Endothelial cell of umbilical vein (primary cell): ENCODE measurements around the gene NHSL2. TPM values are rescaled to one million over a fixed set of nuclear protein-coding genes. Genes with fewer than 3 reads are reported as not detected.

Experiments
- BruUV-seq: library from RNA; stranded (reverse); fragments of 400-500 nt; replicated peaks from 2 replicates; lab custom pipeline; 2021; lab: Mats Ljungman, UMichigan
- CTCF ChIA-PET: fragments of 300-600, 350-600 bp; sonication (Branson Sonifier 250); formaldehyde crosslinking; loops from one replicate; lab custom pipeline; 2021; ENCODE audit warnings: antibody characterized with exemption, inconsistent platforms; lab: Charles Lee
- POLR2A ChIA-PET: fragments of 300-600, 350-600 bp; sonication (Branson Sonifier 250); formaldehyde crosslinking; loops from one replicate; lab custom pipeline; 2021; ENCODE audit warnings: antibody characterized with exemption, inconsistent platforms; lab: Charles Lee
- DNase-seq: peaks from one replicate; pipeline ENCODE4 v3.0.0-alpha.2; 2011; ENCODE audit warnings: low read depth, low spot score
- FAIRE-seq: peaks from 2 replicates; lab custom pipeline; 2011; peaks lifted over from hg19 to GRCh38; lab: Jason Lieb, UNC
- H2AFZ ChIP-seq: 2 replicates; pipeline ENCODE4 v1.6.0; 2012; ENCODE audit warnings: low read depth, low read length, control low read depth, inconsistent platforms
- H3K27ac ChIP-seq: 2 replicates; pipeline ENCODE4 v1.5.1; 2011; ENCODE audit warnings: low read depth, mild to moderate bottlenecking, control low read depth, low read length, moderate library complexity; ENCODE audit not compliant: insufficient read depth
- H3K27me3 ChIP-seq, 2 experiments: 2 replicates each; pipeline versions ENCODE4 v1.6.0 to v1.6.1; 2011; ENCODE audit warnings: low read length in 2 of 2, mixed read lengths in 1 of 2; ENCODE audit not compliant: control insufficient read depth in 2 of 2, insufficient read depth in 2 of 2
- H3K36me3 ChIP-seq, 2 experiments: 2 replicates in 1 of 2; 3 replicates in 1 of 2; pipeline ENCODE4 v1.5.1; 2011; ENCODE audit warnings: low read length in 2 of 2, mild to moderate bottlenecking in 1 of 2, moderate library complexity in 1 of 2; ENCODE audit not compliant: control insufficient read depth in 2 of 2, insufficient read depth in 2 of 2; ENCODE audit errors: extremely low read depth in 1 of 2
- H3K4me1 ChIP-seq: 3 replicates; pipeline ENCODE4 v1.5.1; 2011; ENCODE audit warnings: mild to moderate bottlenecking, low read length; ENCODE audit not compliant: control insufficient read depth, insufficient read depth; ENCODE audit errors: extremely low read depth
- H3K4me2 ChIP-seq: 2 replicates; pipeline ENCODE4 v1.6.1; 2011; ENCODE audit warnings: low read length, control low read depth, mixed read lengths; ENCODE audit not compliant: insufficient read depth
- H3K4me3 ChIP-seq, 3 experiments: fragments of 200-600 bp in 1 of 3; sonication (generic), shearing (Covaris generic) in 1 of 3; replicated peaks in 1 of 3; 2 replicates each; pipeline ENCODE4 v1.5.1; 2011 to 2016; ENCODE audit warnings: control low read depth in 3 of 3, low read length in 3 of 3, mild to moderate bottlenecking in 2 of 3, inconsistent platforms in 1 of 3, low read depth in 1 of 3, moderate library complexity in 1 of 3; ENCODE audit not compliant: insufficient read depth in 1 of 3
- H3K79me2 ChIP-seq: 2 replicates; pipeline ENCODE4 v1.6.0; 2012; ENCODE audit warnings: low read length, inconsistent platforms; ENCODE audit not compliant: control insufficient read depth, insufficient read depth
- H3K9ac ChIP-seq: replicated peaks from 2 replicates; pipeline ENCODE3; 2011; ENCODE audit warnings: low read length, control low read depth; ENCODE audit not compliant: insufficient read depth; ENCODE audit errors: extremely low read depth
- H3K9me1 ChIP-seq: replicated peaks from 3 replicates; pipeline ENCODE4 v1.6.0; 2011; ENCODE audit warnings: mild to moderate bottlenecking, low read length; ENCODE audit not compliant: control insufficient read depth, insufficient read depth; ENCODE audit errors: extremely low read depth
- H3K9me3 ChIP-seq: replicated peaks from 2 replicates; pipeline ENCODE4 v1.5.1; 2012; ENCODE audit warnings: low read length, inconsistent platforms; ENCODE audit not compliant: control insufficient read depth, insufficient read depth
- H4K20me1 ChIP-seq: replicated peaks from 2 replicates; pipeline ENCODE3; 2011; ENCODE audit warnings: mild to moderate bottlenecking, low read length; ENCODE audit not compliant: control insufficient read depth, insufficient read depth; ENCODE audit errors: extremely low read depth
- CTCF ChIP-seq, 2 donors: IDR thresholded peaks; 1 replicate in 1 of 2; 2 replicates in 1 of 2; pipeline ENCODE4 v1.5.1; 2011; ENCODE audit warnings: low read length in 2 of 2, mild to moderate bottlenecking in 2 of 2, moderate library complexity in 2 of 2, control low read depth in 1 of 2, inconsistent platforms in 1 of 2, low read depth in 1 of 2; ENCODE audit not compliant: insufficient read depth in 1 of 2; ENCODE audit errors: extremely low read depth in 1 of 2
- EZH2 ChIP-seq: IDR thresholded peaks from 2 replicates; pipeline ENCODE4 v1.6.1; 2012; ENCODE audit warnings: borderline replicate concordance, low read depth, mild to moderate bottlenecking, moderate library complexity, low read length, inconsistent platforms; ENCODE audit not compliant: severe bottlenecking
- FOS ChIP-seq: IDR thresholded peaks from 2 replicates; pipeline ENCODE4 v1.6.1; 2011; ENCODE audit warnings: mild to moderate bottlenecking, low read length, moderate library complexity, borderline replicate concordance; ENCODE audit not compliant: insufficient read depth
- GATA2 ChIP-seq: IDR thresholded peaks from 2 replicates; pipeline ENCODE4 v1.7.0; 2011; ENCODE audit warnings: low read depth, mild to moderate bottlenecking, moderate library complexity, mixed read lengths, low read length; ENCODE audit not compliant: insufficient read length, insufficient read depth
- JUN ChIP-seq: IDR thresholded peaks from 2 replicates; pipeline ENCODE4 v1.6.1; 2011; ENCODE audit warnings: borderline replicate concordance, low read depth; ENCODE audit not compliant: insufficient read length, insufficient read depth
- MAX ChIP-seq: IDR thresholded peaks from 2 replicates; pipeline ENCODE4 v1.6.1; 2011; ENCODE audit not compliant: insufficient read depth, insufficient read length
- MYC ChIP-seq: IDR thresholded peaks from one replicate; pipeline ENCODE4 v1.6.1; 2011; ENCODE audit warnings: mild to moderate bottlenecking, low read depth, low read length
- POLR2A ChIP-seq: IDR thresholded peaks from 2 replicates; pipeline ENCODE4 v1.6.1; 2012; ENCODE audit warnings: low read depth, mild to moderate bottlenecking, control low read depth, low read length
- POLR2AphosphoS5 ChIP-seq: IDR thresholded peaks from 2 replicates; pipeline ENCODE4 v1.6.1; 2012; ENCODE audit warnings: low read depth, mild to moderate bottlenecking, control low read depth, low read length, moderate library complexity; ENCODE audit not compliant: insufficient read depth
- dilution Hi-C: fragments of 300-500 bp; cut with MboI; formaldehyde crosslinking; loops from one replicate; pipeline ENCODE4 v1.15.0; 2019; ENCODE audit warnings: low sequenced_read_pairs; ENCODE audit not compliant: extremely low pct_ligation_motif_present
- intact Hi-C: fragments of 100-400 bp; cut with micrococcal nuclease; formaldehyde crosslinking; loops from one replicate; pipeline ENCODE4 v1.10.0; 2022
- polyA plus RNA-seq, 4 experiments: library from polyadenylated mRNA; depleted of rRNA in 3 of 4; stranded (reverse) in 3 of 4; unstranded in 1 of 4; fragments of >200 nt; gene quantifications; 2 replicates each; pipeline versions ENCODE4 v1.2.1 to v1.2.3, GENCODE V29; 2011 to 2012; ENCODE audit warnings: missing spikeins in 1 of 4
- total RNA-seq: library from RNA; stranded (reverse); gene quantifications from 2 replicates; pipeline ENCODE4 v1.2.3, GENCODE V29; 2021

Gene NHSL2
- total and polyA plus RNA-seq, 2 donors (not counting 3 experiments of a cell fraction or from before 2014, with no cell fraction given): 23.5 to 49.9 TPM

- Histone ChIP-seq H3K9me1 (no peaks in the 10 kb centered on the region), H3K9me3 (no peaks in the 10 kb centered on the region), H3K4me1 (no peaks in the 10 kb centered on the region), H3K27ac (no peak overlapping the region), H2AFZ (no peak overlapping the region), H3K4me3 (no peak overlapping the region), H3K36me3 (no peaks in the 10 kb centered on the region), H3K27me3 (peaks cover 4 to 8% of the 10 kb centered on the region in 2 experiments), H3K79me2 (no peaks in the 10 kb centered on the region), H3K9ac (no peak overlapping the region), H3K4me2 (no peak overlapping the region), H4K20me1 (no peaks in the 10 kb centered on the region)
- ChIA-PET CTCF (no interaction called here), POLR2A (no interaction called here)
- no peak for TF ChIP-seq GATA2
- no peak for TF ChIP-seq MYC
- TF ChIP-seq CTCF (IDR thresholded peaks at IDR 0.05; ENCODE audit: extremely low read depth in 1 of 2, insufficient read depth in 1 of 2, low read depth in 1 of 2, low read length in 2 of 2): no peak
- no peak for TF ChIP-seq JUN
- TF ChIP-seq EZH2: no peak
- no peak for TF ChIP-seq POLR2AphosphoS5
- no peak for TF ChIP-seq FOS
- no peak for TF ChIP-seq MAX
- TF ChIP-seq POLR2A: no peak
- dilution Hi-C loops: no loop called here
- intact Hi-C loops: no loop called here
- no peak for FAIRE-seq
- BruUV-seq: no TSS peak
- DNase-seq: no peak
These were observed 30.5 kb downstream of the NHSL2 start for GRCh38 chrX:71941145-71941544.
